Glutamatergic neuron (in vitro differentiated cells): Measurements from ENCODE around the gene ULK4. TPM values are rescaled to one million over a fixed set of nuclear protein-coding genes. Genes with fewer than 3 reads are reported as not detected.

Source experiments
- DNase-seq: peaks from one replicate; pipeline ENCODE4 v3.0.0; 2022
- H3K27ac Mint-ChIP-seq: one replicate; pipeline ENCODE4 v1.8.0; 2020; ENCODE audit warnings: mild to moderate bottlenecking, mixed read lengths, inconsistent platforms; ENCODE audit not compliant: unreplicated experiment
- H3K27me3 Mint-ChIP-seq: one replicate; pipeline ENCODE4 v1.8.0; 2020; ENCODE audit warnings: mild to moderate bottlenecking, moderate library complexity, mixed read lengths, inconsistent platforms; ENCODE audit not compliant: unreplicated experiment
- H3K36me3 Mint-ChIP-seq: one replicate; pipeline ENCODE4 v1.8.0; 2020; ENCODE audit warnings: mild to moderate bottlenecking, mixed read lengths, inconsistent platforms; ENCODE audit not compliant: unreplicated experiment
- H3K4me1 Mint-ChIP-seq: one replicate; pipeline ENCODE4 v1.8.0; 2020; ENCODE audit warnings: mild to moderate bottlenecking, low read depth, mixed read lengths, inconsistent platforms; ENCODE audit not compliant: unreplicated experiment
- H3K4me3 Mint-ChIP-seq: one replicate; pipeline ENCODE4 v1.8.0; 2020; ENCODE audit warnings: mild to moderate bottlenecking, mixed read lengths, inconsistent platforms; ENCODE audit not compliant: unreplicated experiment
- H3K9me3 Mint-ChIP-seq: one replicate; pipeline ENCODE4 v1.8.0; 2020; ENCODE audit warnings: mild to moderate bottlenecking, moderate library complexity, mixed read lengths, inconsistent platforms; ENCODE audit not compliant: unreplicated experiment
- total RNA-seq: library from RNA; stranded (reverse); fragmentation: NEBNext Ultra II Directional; extraction: Animal tissue kit (Norgen Biotek cat#: 25700); gene quantifications from one replicate; pipeline ENCODE4 v1.2.1, GENCODE V29; 2021; ENCODE audit not compliant: unreplicated experiment
- TF ChIP-seq, protein P1 (sequence below): fragments of 200-600 bp; sonication (generic); IDR thresholded peaks from one replicate; pipeline ENCODE4 v1.5.0; 2021; ENCODE audit not compliant: partially characterized antibody, unreplicated experiment

The ULK4 gene
- total RNA-seq, 1 donor from 2014 or later: 9.7 TPM

DNA sequence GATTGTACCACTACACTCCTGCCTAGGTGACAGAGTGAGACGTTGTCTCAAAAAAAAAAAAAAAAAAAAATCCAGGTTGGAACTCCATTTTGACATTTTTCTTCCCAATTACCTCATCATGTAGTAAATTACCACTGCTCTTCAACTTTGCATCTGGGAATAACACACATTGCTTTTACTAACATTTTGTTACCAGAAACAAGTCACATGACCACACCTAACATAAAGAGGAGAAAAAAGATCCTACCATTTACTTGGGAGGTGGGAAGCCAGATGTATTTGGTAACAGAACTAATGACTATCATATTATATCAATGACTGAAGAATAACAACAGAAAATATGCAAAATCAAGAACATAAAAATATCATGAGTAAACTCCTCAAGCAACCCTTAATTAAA, 49.6 kb downstream of the ULK4 start:
- H3K27ac Mint-ChIP-seq: no peak overlapping the region

DNA sequence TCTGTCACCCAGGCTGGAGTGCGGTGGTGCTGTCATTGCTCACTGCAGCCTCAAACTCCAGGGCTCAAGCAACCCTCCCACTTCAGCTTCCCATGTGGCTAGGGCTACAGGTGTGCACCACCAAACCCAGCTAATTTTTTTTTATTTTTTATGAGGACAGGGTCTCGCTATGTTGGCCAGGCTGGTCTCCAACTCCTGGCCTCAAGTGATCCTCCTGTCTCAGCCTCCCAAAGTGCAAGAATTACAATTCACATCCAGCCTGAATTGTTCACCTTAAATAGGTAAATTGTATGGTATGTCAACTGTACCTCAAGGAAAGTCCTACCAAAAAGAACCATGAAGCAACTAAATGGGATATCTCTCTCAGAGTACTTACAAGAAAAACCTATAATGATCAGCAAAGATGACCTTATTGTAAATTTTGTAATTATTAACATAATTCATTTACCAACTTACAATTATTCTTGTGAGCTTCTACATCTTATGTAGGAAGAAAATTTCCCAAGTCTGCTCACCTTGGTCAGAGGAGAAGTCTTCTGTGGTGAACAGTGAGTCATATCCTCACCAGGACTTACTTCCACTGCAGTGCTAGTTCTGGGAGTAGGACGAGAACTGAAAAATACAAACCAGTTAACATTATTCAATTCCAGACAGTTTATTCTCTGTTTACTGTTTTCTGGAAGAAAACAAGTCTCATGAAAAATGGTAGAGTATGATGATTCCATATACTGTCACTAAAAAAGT, 54.4 kb downstream of the ULK4 start:
- TF ChIP-seq, protein P1, sequence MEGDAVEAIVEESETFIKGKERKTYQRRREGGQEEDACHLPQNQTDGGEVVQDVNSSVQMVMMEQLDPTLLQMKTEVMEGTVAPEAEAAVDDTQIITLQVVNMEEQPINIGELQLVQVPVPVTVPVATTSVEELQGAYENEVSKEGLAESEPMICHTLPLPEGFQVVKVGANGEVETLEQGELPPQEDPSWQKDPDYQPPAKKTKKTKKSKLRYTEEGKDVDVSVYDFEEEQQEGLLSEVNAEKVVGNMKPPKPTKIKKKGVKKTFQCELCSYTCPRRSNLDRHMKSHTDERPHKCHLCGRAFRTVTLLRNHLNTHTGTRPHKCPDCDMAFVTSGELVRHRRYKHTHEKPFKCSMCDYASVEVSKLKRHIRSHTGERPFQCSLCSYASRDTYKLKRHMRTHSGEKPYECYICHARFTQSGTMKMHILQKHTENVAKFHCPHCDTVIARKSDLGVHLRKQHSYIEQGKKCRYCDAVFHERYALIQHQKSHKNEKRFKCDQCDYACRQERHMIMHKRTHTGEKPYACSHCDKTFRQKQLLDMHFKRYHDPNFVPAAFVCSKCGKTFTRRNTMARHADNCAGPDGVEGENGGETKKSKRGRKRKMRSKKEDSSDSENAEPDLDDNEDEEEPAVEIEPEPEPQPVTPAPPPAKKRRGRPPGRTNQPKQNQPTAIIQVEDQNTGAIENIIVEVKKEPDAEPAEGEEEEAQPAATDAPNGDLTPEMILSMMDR: no peak
- Mint-ChIP-seq H3K27ac (no peak overlapping the region), H3K36me3 (no peaks in the 10 kb centered on the region), H3K4me3 (no peak overlapping the region), H3K27me3 (no peaks in the 10 kb centered on the region), H3K9me3 (no peaks in the 10 kb centered on the region), H3K4me1 (no peaks in the 10 kb centered on the region)
- DNase-seq: no peak

More for the DNA sequence above, 49.6 kb downstream of the ULK4 start:
- Mint-ChIP-seq H3K9me3 (no peaks in the 10 kb centered on the region), H3K4me1 (no peaks in the 10 kb centered on the region), H3K36me3 (no peaks in the 10 kb centered on the region), H3K4me3 (no peak overlapping the region), H3K27me3 (no peaks in the 10 kb centered on the region)
- TF ChIP-seq, protein P1: no peak
- DNase-seq: no peak

DNA sequence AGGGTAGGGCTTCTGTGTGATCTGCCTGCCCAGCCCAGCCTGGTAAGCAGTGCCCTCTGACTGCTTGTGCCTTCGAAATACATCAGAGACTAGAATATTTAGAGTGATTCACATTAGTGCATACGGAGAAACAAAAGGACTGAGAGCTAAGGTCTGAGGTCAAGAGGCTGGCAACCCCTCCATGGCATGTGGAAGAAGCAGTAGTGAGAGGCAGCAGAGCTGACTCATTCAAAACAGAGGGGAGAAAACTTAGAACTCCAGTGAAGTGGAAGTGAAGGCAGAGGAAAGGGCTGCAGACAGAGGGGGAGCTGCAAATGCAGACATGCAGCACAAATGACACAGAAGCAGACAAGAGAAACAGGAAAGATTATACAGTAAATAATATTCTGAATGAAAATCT, 61.6 kb downstream of the ULK4 start:
- no peak for DNase-seq
- H3K36me3 Mint-ChIP-seq: no peaks in the 10 kb centered on the region
- TF ChIP-seq, protein P1: no peak
- no peak overlapping the region for H3K4me3 Mint-ChIP-seq
- H3K27me3 Mint-ChIP-seq: no peaks in the 10 kb centered on the region
- peaks cover 8% of the 10 kb centered on the region for H3K4me1 Mint-ChIP-seq
- no peaks in the 10 kb centered on the region for H3K9me3 Mint-ChIP-seq
- no peak overlapping the region for H3K27ac Mint-ChIP-seq

DNA sequence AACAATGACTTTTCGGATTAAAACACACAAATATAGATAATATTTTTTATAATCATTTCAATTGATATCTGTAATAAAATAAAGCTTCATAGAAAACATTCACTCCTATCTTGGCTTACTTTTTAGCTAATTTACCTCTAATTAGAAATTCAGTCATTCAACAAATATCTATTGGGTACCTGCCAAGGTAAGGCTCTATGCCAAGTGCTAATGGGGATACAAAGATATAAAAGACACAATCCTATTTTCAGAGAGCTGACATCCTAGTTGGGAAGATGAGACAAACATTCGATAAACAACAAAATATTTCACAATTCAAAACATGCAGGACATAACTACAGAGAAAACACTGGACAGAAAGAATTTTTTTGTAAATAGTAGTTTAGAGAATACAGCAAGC, 63.3 kb downstream of the ULK4 start:
- Mint-ChIP-seq H3K4me3 (no peak overlapping the region), H3K9me3 (no peaks in the 10 kb centered on the region), H3K36me3 (no peaks in the 10 kb centered on the region), H3K4me1 (peaks cover 8% of the 10 kb centered on the region), H3K27me3 (no peaks in the 10 kb centered on the region), H3K27ac (no peak overlapping the region)
- TF ChIP-seq, protein P1: no peak
- DNase-seq: no peak

DNA sequence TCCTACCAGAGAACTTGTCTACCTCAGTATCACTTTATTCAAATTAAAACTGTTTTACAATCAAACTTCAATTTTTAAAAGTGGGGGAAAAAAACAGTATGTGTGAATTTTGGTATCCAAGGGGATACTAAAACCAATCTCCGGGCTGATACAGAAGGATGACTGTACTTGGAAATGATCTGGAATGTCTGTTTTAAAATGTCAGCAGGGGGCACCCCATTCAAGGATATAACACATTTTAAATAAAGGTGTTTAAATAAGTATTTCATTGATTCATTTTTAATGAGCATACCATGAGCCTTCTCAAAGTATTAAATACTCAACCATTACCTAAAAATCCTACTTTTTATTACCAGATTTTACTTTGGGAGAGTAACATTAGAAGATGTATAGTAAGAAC, 67.9 kb downstream of the ULK4 start:
- peaks cover 3% of the 10 kb centered on the region for H3K9me3 Mint-ChIP-seq
- peaks cover 2% of the 10 kb centered on the region for H3K27me3 Mint-ChIP-seq
- DNase-seq: no peak
- no peak overlapping the region for H3K4me3 Mint-ChIP-seq
- peaks cover 6% of the 10 kb centered on the region for H3K4me1 Mint-ChIP-seq
- H3K36me3 Mint-ChIP-seq: peaks cover 16% of the 10 kb centered on the region
- TF ChIP-seq, protein P1: peak; percentile 48
- H3K27ac Mint-ChIP-seq: no peak overlapping the region
